Neural progenitor cell (in vitro differentiated cells): Measurements from ENCODE around the gene C6orf136.

Source experiments
- EZH2phosphoT487 ChIP-seq: fragments of 200-600 bp; sonication (generic); IDR thresholded peaks from 2 replicates; pipeline ENCODE4 v1.6.1; 2017; ENCODE audit warnings: antibody characterized with exemption
- TF ChIP-seq, protein P1 (sequence below): fragments of 200-600 bp; sonication (generic); IDR thresholded peaks from 2 replicates; pipeline ENCODE4 v1.5.1; 2017; ENCODE audit warnings: antibody characterized with exemption, mild to moderate bottlenecking

GRCh38 chr6:30612213-30612612 is 34.7 kb upstream of the C6orf136 start:
- TF ChIP-seq, protein P1, sequence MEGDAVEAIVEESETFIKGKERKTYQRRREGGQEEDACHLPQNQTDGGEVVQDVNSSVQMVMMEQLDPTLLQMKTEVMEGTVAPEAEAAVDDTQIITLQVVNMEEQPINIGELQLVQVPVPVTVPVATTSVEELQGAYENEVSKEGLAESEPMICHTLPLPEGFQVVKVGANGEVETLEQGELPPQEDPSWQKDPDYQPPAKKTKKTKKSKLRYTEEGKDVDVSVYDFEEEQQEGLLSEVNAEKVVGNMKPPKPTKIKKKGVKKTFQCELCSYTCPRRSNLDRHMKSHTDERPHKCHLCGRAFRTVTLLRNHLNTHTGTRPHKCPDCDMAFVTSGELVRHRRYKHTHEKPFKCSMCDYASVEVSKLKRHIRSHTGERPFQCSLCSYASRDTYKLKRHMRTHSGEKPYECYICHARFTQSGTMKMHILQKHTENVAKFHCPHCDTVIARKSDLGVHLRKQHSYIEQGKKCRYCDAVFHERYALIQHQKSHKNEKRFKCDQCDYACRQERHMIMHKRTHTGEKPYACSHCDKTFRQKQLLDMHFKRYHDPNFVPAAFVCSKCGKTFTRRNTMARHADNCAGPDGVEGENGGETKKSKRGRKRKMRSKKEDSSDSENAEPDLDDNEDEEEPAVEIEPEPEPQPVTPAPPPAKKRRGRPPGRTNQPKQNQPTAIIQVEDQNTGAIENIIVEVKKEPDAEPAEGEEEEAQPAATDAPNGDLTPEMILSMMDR: peak; percentile 41
- no peak for TF ChIP-seq EZH2phosphoT487
